RWPE1 (cell line): ENCODE results near the gene PDZD2.
"Not testable (repeated sequence)": the region's sequence is repeated elsewhere in the genome, so short reads cannot be mapped to it uniquely, and the experiment has no call there.

Source experiments
- CTCF ChIA-PET: fragments of 350-600 bp; sonication (Branson Sonifier 250); formaldehyde crosslinking; extraction: SDS; loops from one replicate; lab custom pipeline; 2021; lab: Yijun Ruan, JAX
- POLR2A ChIA-PET: fragments of 400-600 bp; formaldehyde crosslinking; extraction: SDS; loops from one replicate; lab custom pipeline; 2020; ENCODE audit warnings: antibody characterized with exemption; ENCODE audit not compliant: low non-redundant PET; lab: Yijun Ruan, JAX
- DNase-seq: peaks from one replicate; pipeline ENCODE4 v3.0.0; 2012; ENCODE audit warnings: low spot score
- H3K27ac ChIP-seq: fragments of 450-650 bp; 2 replicates; pipeline ENCODE4 v1.5.1; 2017
- CTCF ChIP-seq: fragments of 450-650 bp; conservative IDR thresholded peaks from 2 replicates; pipeline ENCODE4 v1.5.1; 2017; ENCODE audit warnings: low read depth, mild to moderate bottlenecking

The PDZD2 gene

GRCh38 chr5:32071351-32071944 is 432.5 kb downstream of the PDZD2 start:
- POLR2A ChIA-PET = no interaction called here
- no peak overlapping the region for H3K27ac ChIP-seq
- no peak for TF ChIP-seq CTCF
- CTCF ChIA-PET = interaction anchor here (0.9 kb wide), 1 partner anchor 13 kb away, joined by 3 read pairs; no protein-coding TSS in a partner anchor
- peak; percentile 37 for DNase-seq

DNA sequence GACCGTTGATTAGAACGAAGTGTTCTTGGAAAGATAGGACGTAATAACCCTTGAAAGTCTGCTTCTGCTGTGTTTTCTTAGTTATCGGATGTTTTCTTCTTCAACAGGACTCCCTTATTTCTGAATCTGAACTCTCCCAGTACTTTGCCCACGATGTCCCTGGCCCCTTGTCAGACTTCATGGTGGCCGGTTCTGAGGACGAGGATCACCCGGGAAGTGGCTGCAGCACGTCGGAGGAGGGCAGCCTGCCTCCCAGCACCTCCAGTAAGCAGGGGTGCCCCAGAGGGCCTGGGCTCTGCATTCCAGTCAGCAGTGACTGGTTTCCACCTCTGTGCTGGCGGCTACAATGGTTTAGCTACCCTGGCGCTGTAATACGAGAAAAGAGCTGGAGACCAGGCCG is 433.1 kb downstream of the PDZD2 start:
- ChIA-PET CTCF (interaction anchor here (0.6 to 0.9 kb wide), 2 partner anchors 13 to 226 kb away, joined by 3 read pairs; no protein-coding TSS in a partner anchor), POLR2A (no interaction called here)
- no peak overlapping the region for H3K27ac ChIP-seq
- DNase-seq = no peak
- TF ChIP-seq CTCF = no peak

GRCh38 chr5:32074401-32074800 is 435.5 kb downstream of the PDZD2 start:
- TF ChIP-seq CTCF = no peak
- DNase-seq = no peak
- CTCF ChIA-PET = interaction anchor here (1.3 to 5.7 kb wide), 2 partner anchors 248 to 265 kb away, joined by 4 to 101 read pairs; no protein-coding TSS in a partner anchor
- H3K27ac ChIP-seq = no peak overlapping the region; the same call in 1 of the 2 replicates
- POLR2A ChIA-PET = no interaction called here

- ChIA-PET CTCF (interaction anchor here (0.5 to 5.7 kb wide), 46 partner anchors 8 to 928 kb away, joined by 3 to 101 read pairs (median 4); no protein-coding TSS in a partner anchor), POLR2A (no interaction called here)
- no peak overlapping the region for H3K27ac ChIP-seq
- TF ChIP-seq CTCF = peak; percentile 95
- peak; percentile 52 for DNase-seq
Measured at GRCh38 chr5:32076699-32077695, 438.1 kb downstream of the PDZD2 start.

DNA sequence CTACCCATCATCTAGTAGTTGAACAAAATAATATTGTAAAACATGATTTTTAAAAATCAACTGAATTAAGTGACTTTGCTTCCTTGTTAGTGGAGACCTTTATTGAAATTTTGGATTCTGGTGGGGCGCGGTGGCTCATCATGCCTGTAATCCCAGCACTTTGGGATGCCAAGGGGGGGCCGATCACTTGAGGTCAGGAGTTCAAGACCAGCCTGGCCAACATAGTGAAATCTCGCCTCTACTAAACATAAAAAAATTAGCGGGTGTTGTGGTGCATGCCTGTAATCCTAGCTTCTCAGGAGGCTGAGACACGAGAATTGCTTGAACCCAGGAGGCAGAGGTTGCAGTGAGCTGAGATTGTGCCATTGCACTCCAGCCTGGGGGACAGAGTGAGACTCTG is 439.9 kb downstream of the PDZD2 start:
- POLR2A ChIA-PET, H3K27ac ChIP-seq, DNase-seq: not testable (repeated sequence)
- CTCF ChIA-PET = interaction anchor here (5.7 kb wide), 1 partner anchor 253 kb away, joined by 101 read pairs; no protein-coding TSS in a partner anchor

- CTCF ChIA-PET, DNase-seq, H3K27ac ChIP-seq, POLR2A ChIA-PET: not testable (repeated sequence)
Measured at GRCh38 chr5:32080565-32080964, 441.6 kb downstream of the PDZD2 start.

GRCh38 chr5:32082701-32083100 is 443.8 kb downstream of the PDZD2 start:
- no peak overlapping the region for H3K27ac ChIP-seq
- TF ChIP-seq CTCF = no peak
- no peak for DNase-seq
- ChIA-PET CTCF (no interaction called here), POLR2A (interaction anchor here (0.7 kb wide), 1 partner anchor 166 kb away, joined by 9 read pairs; no protein-coding TSS in a partner anchor)
